C1 segment of cervical spinal cord (tissue), 14 donors: ENCODE results near the gene HPSE2.

Experiments used
- DNase-seq, 14 donors: peaks; one replicate each; lab custom pipeline; 2025; lab: John Stamatoyannopoulos, UW

HPSE2 gene

DNA sequence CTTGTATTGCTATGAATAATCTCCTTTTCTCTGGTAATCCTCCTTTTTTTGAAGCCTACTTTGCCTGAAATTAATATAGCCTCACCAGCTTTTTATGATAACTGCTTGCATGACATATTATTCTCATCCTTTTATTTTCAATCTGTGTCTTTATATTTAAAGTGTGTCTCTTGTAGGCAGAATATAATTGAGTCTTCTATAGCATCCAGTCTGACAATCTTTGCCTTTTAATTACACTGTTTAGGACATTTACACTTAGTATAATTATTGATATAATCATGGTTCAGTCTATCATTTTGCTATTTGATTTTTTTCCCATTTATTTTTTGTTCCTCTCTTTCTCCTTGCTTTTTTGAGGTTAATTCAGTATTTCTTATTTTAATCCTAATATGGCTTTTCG is 548.0 kb downstream of the HPSE2 start:
- DNase-seq = no peak

DNA sequence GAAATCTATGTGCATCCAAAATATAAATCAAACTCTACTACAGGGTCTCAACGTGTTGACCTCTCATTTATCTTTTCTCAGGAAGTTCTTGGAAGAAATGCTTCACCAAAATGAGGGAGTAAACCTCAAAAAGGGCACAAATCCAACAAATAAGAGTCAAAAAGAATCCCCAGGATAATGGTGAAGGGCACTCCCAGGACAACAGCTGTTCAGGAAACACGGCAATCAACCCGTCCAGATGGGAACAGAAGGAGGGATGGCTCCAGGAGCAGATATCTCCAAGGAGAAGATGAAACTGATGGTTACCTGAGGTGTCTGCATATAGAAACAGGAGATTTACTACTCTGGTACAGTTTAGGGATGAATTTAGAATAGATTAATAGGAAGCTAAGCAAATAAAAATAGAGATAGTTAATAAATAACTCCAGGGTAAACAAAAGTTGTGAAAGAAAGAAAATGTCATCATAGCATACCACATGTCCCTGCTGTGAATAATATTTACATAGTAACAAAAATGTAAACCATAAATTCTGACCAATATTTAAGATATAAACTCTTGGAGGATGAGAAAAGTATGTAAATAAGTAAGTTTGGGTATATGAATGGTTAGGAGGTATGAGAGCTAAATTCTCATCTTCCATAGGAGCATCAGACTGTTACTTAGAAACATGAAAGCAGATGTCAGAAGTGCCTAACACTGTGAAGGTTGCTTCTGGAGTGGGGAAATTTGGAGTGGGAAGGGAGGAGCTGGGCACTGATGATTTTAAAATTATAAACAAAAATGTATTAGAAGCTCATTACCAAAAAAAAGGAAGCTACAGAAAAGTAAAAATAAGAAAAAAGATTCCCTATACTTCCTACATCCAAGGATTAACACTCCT is 551.4 kb downstream of the HPSE2 start:
- no peak for DNase-seq

DNA sequence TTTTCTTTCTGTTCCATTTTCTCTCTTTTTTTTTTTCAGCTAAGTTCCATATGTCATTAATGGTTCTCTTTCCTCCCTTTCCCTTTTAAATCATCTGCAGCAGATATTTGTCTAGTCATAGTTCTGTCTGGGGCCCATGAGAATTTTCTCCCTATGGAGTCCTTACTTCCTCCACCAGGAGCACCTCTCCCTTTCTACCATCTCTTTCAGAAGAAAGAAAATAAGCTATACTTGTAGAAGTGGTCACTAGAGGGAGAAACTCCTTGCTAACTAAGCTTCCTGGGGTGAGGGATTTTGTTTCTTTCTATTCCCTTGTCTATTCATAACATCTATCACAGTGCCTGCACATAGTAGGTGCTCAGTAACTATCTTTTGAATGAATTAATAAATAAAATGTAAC is 558.8 kb downstream of the HPSE2 start:
- DNase-seq = no peak

DNA sequence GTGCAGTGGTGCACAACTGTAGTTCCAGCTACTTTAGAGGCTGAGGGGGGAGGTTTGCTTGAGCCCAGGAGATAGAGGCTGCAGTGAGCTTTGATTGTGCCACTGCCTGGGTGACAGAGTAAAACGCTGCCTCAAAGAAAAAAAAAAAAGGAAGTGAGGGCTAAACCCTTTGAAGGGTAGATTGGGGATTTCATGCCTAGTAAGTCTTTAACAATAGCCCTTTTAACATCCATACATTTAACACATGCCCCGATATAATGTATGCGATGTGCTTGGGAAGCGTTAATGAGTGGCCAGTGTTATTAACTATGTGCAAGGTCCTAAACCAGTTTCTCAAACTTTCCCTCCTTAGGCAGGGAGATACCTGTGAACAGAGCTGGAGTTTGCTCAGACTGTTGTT is 559.8 kb downstream of the HPSE2 start:
- no peak for DNase-seq

DNA sequence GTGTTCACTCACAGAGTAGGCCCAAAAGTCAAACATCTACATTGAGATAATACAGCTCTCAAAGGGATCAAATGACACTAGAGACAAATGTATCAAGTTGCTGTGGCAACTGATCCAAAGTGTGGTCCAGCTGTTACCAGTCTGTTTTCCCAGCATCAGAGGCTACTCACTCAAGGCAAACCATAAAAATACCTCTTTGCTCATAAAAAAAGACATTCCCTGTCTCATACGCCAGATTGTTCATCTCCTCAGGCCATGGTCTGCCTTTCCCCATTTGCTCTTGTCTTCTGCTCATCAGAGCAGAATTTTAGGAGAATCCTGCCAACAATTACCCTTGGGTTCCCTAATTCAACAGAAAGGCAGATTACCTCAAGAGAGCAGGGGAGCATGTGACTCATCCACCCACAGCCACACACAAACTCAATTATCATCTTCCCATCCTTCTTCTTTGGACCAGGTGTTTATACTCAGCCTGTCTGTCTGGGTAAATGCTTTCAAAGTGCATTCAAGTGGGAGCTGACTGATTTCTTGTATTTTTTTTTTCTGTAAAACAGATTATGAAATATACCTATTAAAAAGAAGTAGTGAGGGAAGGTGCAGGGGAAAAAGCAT is 562.4 kb downstream of the HPSE2 start:
- no peak for DNase-seq

DNA sequence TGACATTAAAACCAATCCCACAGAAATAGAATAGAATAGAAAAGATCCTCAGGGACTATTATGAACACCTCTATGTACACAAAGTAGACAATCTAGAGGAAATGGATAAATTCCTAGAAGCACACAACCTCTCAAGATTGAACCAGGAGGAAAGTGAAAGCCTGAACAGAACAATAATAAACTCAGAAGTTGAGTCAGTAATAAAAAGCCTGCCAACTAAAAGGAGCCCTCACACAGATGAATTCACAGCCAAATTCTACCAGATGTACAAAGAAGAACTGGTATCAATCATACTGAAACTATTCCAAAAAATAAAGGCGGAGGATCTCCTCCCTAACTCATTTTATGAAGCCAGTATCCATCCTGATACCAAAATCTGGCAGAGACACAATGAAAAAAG is 568.6 kb downstream of the HPSE2 start:
- DNase-seq = no peak

DNA sequence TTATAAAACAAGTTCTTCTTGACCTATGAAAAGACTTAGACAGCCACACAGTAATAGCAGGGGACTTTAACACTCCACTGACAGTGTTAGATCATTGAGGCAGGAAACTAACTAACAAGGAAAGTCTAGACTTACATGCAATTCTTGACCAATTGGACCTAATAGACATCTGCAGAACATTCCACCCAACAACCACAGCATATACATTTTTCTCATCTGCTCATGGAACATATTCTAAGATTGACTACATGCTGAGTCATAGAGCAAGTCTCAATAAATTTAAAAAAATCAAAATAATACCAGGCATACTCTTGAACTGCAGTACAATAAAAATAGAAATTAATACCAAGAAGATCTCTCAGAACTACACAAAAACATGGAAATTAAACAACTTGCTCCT is 569.4 kb downstream of the HPSE2 start:
- DNase-seq = no peak

DNA sequence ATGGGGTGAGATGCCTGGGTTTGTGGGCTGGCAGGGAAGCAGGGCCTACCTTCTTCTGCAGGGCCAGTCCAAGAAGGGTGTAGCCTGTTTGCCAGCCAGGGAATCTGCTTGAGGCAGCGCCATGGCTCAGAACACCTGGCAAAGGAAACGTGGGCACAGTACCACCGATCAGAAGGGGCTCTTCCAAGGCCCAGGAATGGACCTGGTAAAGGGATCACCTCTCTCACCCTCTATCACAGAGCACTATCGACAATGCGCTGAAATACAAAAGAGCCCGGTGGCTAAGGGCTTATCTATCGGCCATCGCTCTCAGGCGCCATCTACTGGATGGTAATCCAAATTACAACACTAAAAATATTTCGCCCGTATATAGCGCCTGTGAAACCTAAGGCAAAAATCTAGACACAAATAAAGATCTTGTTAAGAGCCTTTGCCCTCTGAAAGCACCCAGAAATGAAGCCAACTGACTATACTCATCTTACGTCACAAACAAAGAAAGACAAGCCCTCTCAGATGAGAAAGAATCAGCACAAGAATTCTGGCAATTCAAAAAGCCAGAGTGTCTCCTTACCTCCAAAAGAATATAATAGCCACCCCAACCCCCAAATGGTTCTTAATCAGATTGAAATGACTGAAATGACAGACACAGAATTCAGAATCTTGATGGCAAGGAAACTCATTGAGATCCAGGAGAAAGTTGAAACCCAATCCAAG is 571.2 kb downstream of the HPSE2 start:
- DNase-seq = no peak

DNA sequence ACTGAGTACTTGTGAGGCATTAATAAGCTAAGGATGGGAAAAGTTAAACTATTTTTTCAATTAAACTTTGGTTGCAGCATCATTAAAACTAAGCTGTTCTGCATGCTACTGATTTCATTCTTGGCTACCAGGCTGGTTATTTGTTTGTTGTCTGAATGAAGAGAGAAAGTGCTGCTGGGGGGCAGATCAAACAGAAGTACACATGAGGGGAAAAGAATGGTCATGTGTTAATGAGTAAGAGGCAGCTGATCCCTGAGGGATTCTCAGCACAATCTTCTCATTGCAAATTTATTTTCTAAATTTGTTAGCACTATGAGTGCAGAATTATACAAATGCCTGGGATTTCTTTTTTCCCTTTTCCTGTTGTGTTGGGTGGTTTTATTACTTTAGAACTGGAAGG is 575.7 kb downstream of the HPSE2 start:
- no peak for DNase-seq

DNA sequence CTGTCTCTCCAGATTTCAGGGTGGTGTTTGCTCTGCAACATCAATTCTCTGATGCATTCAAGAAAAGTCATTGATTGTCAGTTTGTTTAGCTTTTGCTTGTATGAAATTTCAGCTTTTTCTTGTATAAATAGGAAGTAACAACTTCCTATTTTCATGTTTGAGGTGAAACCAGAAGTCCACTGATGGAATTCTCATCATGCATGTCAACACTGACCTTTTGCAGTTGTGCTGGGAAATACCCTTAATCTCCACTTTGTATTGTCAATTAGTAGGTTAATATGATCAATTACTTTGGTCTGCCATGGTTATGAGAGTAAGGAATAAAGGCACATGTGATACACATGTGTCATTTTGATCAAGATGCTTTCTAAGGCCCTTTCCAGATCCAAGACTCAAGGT is 580.2 kb downstream of the HPSE2 start:
- no peak for DNase-seq

DNA sequence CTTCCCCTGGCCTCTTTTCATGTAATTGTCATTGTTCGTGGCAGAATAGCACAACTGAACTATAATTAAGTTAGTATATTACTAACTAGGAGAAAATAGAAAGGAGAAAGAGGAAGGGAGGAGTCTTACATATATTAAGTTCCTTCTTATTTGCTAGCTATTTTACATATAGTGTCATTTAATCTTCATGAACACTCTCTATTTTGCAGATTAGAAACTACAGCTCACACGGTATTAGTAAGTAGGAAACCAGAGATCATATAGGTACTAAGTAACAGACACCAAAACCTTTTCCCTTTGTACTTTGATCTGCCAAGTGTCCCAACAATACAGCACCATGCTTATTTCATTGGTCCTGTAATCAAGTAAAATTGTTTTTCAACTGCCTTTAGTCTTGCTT is 586.5 kb downstream of the HPSE2 start:
- no peak for DNase-seq

DNA sequence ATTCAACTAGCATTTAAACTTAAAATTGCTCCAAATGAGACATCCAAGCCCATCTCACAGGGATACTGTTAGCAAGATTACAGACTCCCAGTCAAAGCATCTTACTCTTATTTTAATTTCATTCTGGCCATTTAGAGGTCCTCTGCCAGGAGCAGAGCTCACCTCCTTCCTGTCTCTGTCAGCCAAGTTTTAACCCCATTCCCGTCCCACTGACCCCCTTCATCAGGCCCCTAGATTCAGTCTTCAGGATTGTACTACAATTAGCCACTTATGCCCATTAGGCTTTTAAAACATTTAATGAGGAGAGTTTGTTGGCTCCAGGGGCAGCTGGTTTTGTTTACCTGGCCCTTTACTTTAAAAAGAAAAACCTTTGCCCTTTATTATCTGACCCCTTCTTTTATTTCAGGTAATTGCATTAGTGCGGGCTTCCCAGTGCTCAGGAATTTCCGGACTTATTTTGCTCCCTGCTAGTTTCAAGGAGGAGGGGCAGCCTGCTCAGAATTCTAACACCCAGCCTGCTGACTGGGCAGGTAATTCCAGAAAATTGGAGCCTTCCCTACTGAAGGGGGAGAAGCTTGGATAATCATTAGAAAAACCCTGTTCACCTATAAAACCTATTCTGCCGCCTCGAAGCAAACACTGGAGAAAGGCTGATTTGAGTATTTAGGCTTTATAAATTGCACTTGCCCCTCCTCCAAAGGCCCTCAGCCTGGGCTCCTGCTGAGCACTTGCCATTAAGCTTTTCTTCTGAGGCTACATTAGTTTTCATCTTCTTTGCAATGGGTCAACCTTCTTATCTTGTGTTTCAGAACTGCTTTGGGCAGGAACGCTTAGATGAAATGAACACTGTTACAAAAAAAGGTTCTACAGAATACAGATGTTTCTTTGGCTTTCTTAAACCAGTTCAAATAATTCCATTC is 588.4 kb downstream of the HPSE2 start:
- DNase-seq = no peak

DNA sequence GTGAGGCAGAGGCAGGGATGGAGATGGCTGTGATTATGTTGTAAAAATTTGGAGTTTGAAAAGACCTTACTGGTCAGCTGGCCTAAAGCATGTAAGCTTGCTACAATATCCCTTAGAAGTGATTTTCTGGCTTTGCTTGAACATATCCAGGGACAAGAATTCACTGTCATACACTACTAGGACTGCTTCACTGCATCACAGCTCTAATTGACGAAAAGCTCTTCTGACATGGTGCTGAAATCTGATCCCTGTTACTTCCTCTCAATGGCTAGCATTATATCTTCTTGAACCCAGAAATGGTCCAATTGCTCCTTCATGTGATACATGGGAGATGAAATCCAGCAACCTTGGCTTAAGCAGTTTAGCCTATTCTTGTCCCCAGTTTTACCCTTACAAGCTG is 591.2 kb downstream of the HPSE2 start:
- no peak for DNase-seq

DNA sequence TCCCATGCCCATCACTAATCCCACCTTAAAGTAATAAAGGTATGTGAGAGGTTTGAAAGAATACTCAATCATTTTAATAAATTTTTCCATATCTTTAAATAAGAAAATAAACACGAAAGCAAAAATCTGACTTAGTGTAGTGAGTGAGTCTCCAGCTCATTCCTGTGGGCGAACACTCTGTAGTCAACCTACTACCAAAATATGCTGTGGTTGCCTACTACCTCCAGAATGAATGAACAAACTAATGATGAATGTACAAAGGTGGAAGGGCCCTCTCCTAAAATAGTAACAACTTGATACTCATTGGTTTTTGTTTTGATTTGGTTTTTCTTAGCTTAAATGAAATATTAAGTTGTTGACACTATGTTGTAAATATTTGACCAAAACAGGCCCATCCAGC is 593.4 kb downstream of the HPSE2 start:
- DNase-seq = no peak

DNA sequence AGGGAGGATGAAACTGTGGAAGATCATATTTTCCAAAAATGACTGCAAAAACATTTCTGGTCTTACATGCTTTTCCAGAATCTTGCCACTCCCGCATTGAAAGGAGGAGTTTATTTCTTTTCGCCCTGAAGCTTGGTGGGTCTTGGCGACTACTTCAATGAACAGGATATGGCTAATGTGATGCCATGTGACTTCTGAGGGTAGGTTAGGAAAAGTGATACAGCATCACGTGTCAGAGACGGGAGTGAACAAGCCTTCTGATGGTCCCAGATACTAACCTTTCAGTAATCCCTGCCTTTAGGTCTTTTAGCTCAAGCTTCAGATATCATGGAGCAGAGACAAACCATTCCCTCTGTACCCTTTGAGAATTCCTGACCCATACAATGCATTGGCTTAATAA is 596.7 kb downstream of the HPSE2 start:
- no peak for DNase-seq

DNA sequence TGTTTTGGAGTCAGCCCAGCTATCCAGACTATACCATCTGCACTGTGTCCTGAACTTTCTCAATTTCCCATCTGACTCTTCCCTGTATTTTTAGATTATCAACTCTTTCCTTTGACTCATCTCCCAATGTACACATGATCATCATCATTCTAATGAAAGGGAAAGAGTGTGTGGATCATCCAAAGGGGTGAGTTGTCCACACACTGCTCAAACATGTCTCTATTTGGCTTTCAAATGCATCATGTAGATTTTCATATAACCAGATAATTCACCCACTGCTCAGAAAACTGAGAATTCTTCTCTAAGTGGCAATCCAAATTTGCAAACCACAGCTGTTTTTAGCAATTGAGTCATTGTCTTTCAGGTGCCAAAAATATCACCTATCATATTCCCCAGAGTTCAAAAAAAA is 598.7 kb downstream of the HPSE2 start:
- no peak for DNase-seq

DNA sequence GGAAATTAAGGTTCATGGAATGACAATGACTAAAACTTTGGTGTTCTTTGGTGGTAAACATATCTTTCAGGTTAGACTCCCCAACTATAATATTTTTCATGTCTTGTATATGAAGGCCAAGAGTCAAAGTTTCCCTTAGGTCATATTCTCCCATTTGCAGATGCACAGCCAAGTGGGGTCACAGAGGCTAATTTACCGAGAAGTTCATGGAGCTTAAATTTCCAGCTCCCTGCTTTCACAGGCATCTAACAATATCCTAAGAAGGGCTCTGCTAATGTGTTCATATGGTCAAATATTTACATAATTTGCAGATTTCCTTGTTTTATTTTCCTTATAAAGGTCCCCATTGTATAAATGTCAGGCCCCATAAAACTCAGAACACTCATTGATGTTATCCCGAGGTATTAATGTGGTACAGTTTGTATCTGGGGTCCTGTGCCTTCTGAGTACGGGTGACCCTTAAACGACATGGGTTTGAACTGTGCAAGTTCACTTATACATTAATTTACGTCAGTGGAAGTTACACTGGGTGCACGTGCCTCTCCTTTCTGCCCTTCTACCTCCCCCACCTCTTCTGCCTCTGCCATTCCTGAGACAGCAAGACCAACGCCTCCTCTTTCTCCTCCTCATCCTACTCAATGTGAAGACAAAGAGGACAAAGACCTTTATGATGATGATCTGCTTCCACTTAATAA is 603.0 kb downstream of the HPSE2 start:
- no peak for DNase-seq

DNA sequence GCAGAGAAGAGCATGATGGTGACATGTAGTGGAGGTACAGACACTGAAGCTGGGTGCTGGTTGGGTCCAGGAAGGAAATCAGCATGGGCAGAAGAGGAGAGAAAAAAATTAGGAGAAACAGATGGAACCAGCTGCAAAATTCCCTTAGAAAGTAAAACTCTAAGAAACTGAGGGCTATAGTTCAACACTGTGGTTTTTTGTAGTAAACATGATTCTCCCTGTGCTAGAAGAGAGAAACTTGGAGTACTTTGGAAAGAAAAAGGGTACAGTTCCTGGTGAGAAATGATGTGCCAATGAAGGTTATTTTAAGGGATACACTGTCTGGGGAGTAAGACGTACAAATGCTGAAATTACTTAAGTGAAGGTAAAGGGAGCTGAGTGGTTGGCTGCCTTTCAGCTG is 607.4 kb downstream of the HPSE2 start:
- no peak for DNase-seq

DNA sequence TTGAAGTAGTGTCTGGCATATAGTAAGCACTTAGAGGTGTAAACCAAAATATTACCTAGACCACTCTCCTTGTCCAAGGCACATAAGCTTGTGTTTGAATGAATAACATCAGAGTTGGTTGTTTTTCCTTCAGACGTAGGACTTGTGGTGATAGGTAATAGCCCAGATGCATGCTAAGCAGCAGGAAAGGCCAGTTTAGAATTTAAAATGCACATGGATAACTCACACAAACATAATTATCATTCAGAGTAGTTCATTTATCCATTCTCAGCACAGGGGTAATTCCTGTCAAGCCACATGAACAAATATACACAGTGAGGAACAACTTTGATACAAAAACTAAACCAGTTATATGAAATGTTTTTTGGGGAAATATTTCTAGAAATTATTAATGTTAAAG is 607.9 kb downstream of the HPSE2 start:
- no peak for DNase-seq

DNA sequence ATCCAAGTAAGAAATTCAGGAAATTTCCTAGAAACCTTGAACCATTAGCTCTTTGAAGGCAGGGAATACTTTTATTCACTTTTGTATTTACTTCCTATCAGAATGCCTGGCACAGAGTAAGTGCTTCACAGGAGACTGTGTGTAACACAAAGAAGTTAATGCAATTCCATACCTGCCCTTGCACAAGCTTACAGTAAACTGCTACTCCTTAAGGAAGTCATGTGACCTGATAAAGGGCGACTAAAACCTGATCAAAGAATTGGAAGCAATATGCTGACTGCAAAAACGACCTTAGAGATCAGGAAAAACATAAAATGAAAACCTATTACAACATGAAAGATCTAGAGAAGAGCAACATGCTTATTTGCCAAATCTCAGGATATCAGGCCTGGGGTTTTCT is 610.7 kb downstream of the HPSE2 start:
- DNase-seq = no peak

DNA sequence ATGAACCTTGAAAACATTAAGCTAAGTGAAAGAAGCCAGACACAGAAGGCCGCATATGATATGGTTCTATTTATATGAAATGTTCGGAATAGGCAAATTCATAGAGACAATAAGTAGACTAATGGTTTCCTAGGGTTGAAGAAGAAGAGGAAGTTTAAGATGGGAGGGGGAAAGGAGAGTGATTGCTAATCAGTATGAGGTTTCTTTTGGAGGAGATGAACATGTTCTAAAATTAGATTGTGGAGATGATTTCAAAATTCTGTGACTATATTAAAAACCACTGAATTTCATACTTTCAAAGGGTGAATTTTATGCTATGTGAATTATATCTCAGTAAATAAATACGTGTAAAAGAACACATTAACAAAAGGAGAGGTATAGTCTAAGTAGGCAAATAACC is 612.5 kb downstream of the HPSE2 start:
- no peak for DNase-seq
